ENCODE measurements around the gene KLF2. TPM values are rescaled to one million over a fixed set of nuclear protein-coding genes. Genes with fewer than 3 reads are reported as not detected.
A peak's percentile ranks its signal among the peaks of the same experiment; 100 is the strongest.

Gene KLF2
- total RNA-seq, 1 experiment from 2014 or later, result 5.9 TPM

DNA sequence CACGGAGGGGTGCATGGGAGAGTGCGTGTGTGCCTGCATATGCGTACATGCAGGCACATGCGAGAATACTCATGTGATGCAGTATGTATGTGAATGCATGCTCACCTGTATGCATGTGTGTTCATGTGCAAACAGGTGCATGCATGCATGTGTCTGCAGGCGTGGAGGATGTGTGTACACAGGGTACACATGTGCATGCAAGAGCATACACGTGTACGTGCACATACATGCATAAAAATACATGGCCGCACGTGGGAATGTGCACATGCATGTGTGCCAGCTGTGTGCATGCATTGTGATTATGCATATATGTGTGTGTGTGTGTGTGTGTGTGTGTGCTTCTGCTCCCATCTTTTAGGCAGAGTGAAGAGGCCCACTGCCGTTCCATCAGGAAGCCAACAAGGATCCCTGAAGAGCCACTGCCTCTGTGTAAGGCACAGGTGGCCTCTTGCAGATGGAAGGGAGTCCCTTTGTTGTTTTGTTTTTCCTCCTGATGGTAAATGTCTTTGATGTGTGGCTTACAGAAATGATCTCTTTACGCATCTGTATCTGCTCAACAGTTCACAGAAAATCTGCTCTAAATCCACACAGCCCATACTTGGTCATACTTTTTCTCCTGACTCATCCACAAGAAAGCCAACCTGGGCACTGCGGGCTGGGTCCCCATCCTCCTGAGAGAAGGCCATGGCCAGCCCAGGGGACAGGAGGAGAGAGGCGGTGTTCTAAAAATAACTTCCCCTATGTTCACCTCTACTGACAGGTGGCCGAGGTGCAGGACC, 50.7 kb downstream of the KLF2 start:
- no peak for DNase-seq (ENCODE audit: low spot score)

DNA sequence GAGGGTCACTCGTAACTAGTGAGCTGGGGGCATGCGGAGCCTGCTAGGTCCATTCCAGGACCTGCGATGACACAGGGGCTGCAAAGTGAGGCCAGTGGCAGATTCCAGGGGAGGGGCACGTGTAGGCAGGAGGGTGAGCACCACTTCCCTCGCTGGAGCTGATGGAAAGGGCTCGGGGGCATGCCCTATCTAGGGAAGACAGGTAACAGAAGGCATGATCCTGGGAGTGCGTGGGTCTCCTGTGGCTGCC, 51.2 kb downstream of the KLF2 start:
- DNase-seq (ENCODE audit: low spot score), result no peak

DNA sequence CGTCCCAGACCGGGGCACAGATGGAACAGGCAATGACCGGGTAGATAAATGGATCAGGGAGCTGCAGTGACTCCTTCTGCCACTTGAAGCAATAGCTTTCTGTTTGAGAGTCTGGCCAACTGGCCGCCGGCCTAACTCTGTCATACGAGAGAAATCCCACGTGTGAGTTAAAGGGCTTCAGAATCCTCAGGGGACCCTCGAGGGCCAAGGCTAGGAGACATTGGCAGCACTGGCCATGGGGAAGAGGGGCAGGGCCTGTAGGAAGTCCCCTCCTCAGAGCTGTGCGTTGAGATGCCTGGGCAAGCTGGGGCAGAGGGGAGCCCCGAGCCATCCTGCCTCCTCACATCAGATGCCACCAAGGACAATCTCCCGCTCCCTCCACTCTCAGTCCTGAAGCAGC, 51.6 kb downstream of the KLF2 start:
- no peak for DNase-seq (ENCODE audit: low spot score)

DNA sequence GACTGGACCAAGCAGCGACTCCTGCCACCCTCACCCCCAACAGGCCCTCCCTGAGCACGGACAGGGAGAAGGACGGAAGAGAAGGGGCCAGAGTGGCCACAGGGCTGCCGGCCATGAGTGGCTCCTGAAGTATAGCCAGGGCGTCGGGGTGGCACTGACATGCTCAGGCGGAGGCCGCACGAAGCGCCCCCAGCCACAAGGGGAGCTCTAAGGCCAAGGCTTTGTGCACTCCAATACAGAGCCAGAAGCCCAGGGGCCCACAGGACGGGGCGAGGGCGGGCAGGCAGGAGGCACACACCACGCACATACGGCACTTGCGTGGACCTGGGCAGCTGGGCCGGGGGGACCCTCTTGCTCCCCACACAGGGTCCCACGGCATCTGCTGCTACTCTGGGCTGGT, 52.0 kb downstream of the KLF2 start:
- DNase-seq (ENCODE audit: low spot score), result peak; percentile 9

DNA sequence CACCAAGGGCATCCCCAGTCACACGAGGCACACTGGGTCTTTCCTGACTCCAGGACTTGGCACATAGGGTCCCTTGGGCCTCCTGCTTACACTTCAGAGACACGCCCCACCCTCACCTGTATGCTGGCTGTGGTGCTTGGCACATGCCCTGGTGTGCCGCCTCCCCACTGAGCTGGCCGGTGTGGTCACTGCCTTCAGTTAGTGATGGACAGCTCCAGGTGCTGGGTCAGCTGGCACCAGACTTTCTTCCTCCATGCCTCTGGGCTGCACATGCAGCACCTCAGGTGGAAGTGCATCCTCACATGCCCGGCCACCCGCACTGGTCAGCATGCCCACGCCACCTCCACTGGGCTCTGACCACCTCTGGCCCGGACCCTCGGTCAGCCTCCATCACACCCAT, 52.9 kb downstream of the KLF2 start:
- no peak for DNase-seq (ENCODE audit: low spot score)

Other genes with a start within 250 kb of the KLF2 start
- gene TPM4, start 248.3 kb upstream of the KLF2 start, total RNA-seq (2014; rRNA removed; shearing (Covaris generic)), result 160 and 166 TPM in 2 replicates
- gene RAB8A, start 212.9 kb upstream of the KLF2 start, total RNA-seq (2014; rRNA removed; shearing (Covaris generic)), result 37.4 and 45.9 TPM in 2 replicates
- 5.8 and 9.2 TPM in 2 replicates for gene HSH2D, start 181.1 kb upstream of the KLF2 start, total RNA-seq (2014; rRNA removed; shearing (Covaris generic))
- gene CIB3, start 151.3 kb upstream of the KLF2 start, total RNA-seq (2014; rRNA removed; shearing (Covaris generic)), result not detected in 2 replicates
- gene FAM32A, start 139.4 kb upstream of the KLF2 start, total RNA-seq (2014; rRNA removed; shearing (Covaris generic)), result 56.2 and 59.9 TPM in 2 replicates
- gene AP1M1, start 126.9 kb upstream of the KLF2 start, total RNA-seq (2014; rRNA removed; shearing (Covaris generic)), result 49.4 and 65.8 TPM in 2 replicates
- 5.0 and 10.4 TPM in 2 replicates for gene EPS15L1, start 147.1 kb downstream of the KLF2 start, total RNA-seq (2014; rRNA removed; shearing (Covaris generic))
- 0.05 and 0.20 TPM in 2 replicates for gene CALR3, start 171.3 kb downstream of the KLF2 start, total RNA-seq (2014; rRNA removed; shearing (Covaris generic))
- gene C19orf44, start 171.6 kb downstream of the KLF2 start, total RNA-seq (2014; rRNA removed; shearing (Covaris generic)), result 0.81 and 4.5 TPM in 2 replicates
- gene CHERP, start 217.6 kb downstream of the KLF2 start, total RNA-seq (2014; rRNA removed; shearing (Covaris generic)), result 8.8 and 10.7 TPM in 2 replicates
- gene SLC35E1, start 247.6 kb downstream of the KLF2 start, total RNA-seq (2014; rRNA removed; shearing (Covaris generic)), result 16.8 and 23.4 TPM in 2 replicates

Data from HT-29 (cell line).